ENCODE results near the gene MSRB1. TPM values are rescaled to one million over a fixed set of nuclear protein-coding genes. Genes with fewer than 3 reads are reported as not detected.

Gene MSRB1
- total and polyA plus RNA-seq, 12 donors, result 24.6 to 82.2 (median 35.6) TPM

DNA sequence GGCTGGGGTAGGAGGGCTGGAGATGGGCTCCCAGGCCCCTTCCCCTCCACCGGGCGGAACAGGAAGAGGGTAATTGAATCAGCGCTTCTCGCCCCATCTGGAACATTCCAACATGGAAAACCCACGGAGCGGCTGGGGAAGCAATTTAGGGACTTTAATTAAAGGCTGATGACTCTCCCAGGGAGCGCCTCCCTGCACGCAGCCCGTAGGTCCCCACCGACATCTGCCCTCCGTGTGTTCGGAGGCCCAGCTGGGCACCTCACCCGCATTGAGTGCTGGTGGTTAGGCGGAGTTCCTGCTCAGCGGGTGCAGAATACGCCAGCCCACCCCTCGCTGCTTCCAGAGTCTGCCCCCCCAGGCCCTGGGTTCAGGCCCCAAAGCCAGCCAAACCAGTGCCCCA, 34.8 kb downstream of the MSRB1 start:
- no peaks in the 10 kb centered on the region for H3K4me1 ChIP-seq
- H3K27ac ChIP-seq, result no peak overlapping the region
- TF ChIP-seq, protein P1, sequence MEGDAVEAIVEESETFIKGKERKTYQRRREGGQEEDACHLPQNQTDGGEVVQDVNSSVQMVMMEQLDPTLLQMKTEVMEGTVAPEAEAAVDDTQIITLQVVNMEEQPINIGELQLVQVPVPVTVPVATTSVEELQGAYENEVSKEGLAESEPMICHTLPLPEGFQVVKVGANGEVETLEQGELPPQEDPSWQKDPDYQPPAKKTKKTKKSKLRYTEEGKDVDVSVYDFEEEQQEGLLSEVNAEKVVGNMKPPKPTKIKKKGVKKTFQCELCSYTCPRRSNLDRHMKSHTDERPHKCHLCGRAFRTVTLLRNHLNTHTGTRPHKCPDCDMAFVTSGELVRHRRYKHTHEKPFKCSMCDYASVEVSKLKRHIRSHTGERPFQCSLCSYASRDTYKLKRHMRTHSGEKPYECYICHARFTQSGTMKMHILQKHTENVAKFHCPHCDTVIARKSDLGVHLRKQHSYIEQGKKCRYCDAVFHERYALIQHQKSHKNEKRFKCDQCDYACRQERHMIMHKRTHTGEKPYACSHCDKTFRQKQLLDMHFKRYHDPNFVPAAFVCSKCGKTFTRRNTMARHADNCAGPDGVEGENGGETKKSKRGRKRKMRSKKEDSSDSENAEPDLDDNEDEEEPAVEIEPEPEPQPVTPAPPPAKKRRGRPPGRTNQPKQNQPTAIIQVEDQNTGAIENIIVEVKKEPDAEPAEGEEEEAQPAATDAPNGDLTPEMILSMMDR (IDR thresholded peaks at IDR 0.05), result no peak
- no peak for DNase-seq
- 55 to 62% methylated on average over 17 of the region's 17 CpGs for WGBS, 2 donors
- intact Hi-C loops (cut with DNase I), result no loop called here
- H3K27me3 ChIP-seq, result peaks cover 0 to 76% (median 47%) of the 10 kb centered on the region in 7 donors
- H3K36me3 ChIP-seq, result no peaks in the 10 kb centered on the region
- H3K9me3 ChIP-seq, result no peaks in the 10 kb centered on the region
- no peak for ATAC-seq
- H3K4me3 ChIP-seq, result no peak overlapping the region

DNA sequence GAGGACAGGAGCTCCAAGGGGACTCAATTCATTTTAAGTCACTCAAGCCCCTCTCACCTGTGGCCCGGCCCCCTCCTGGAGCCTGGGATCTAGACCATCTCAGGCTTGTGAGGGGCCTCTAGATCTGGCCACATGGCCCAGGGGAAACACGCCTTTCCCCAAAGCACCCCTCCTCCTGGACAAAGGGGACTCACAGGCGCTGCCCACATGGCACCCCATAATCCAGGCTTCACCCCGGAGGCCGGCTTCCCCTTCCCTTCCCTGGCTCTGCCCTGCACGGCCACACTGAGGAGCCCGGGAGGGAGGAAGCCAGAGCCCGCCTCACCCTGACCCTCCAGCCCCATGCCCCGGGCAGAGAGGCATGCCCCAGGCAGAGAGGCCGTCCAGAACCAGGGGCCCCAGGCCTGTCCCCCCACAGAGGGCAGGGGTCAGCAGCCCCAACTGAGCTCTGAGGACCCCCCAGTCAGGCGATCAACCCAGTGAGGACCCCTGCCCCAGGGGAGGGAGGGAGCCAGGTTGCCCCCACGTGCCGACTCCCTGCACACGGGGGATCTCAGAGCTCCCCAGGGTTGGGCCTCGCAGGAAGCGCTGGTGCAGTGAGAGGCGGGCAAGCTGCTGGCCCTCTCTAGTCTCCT, 35.7 kb downstream of the MSRB1 start:
- Histone ChIP-seq H3K27ac (no peak overlapping the region), H3K4me1 (no peaks in the 10 kb centered on the region), H3K36me3 (no peaks in the 10 kb centered on the region), H3K9me3 (no peaks in the 10 kb centered on the region), H3K27me3 (peaks cover 0 to 76% (median 49%) of the 10 kb centered on the region in 7 donors), H3K4me3 (no peak overlapping the region)
- TF ChIP-seq, protein P1 (IDR thresholded peaks at IDR 0.05), result no peak
- intact Hi-C loops (cut with DNase I), result no loop called here
- DNase-seq (no peak), ATAC-seq (no peak)
- 68 to 71% methylated on average over 17 of the region's 17 CpGs for WGBS, 2 donors

DNA sequence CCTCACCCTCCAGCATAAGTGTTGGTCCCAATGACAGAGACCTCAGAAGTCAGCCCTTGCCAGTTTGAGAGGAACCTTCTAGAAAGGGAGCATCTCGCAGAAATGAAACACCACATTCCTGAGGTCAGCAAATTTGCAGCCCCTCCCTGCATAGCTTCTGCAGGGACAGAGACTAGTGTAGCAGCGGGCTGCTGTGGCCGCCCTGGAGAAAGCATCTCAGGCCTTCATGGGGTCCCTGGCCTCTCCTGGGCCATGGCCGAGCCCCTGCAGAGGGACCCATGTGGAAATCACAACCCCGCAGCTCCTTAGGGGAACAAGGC, 36.2 kb downstream of the MSRB1 start:
- DNase-seq (no peak), ATAC-seq (no peak)
- Histone ChIP-seq H3K9me3 (no peaks in the 10 kb centered on the region), H3K27ac (no peak overlapping the region), H3K4me1 (no peaks in the 10 kb centered on the region), H3K36me3 (no peaks in the 10 kb centered on the region), H3K27me3 (peaks cover 0 to 73% (median 49%) of the 10 kb centered on the region in 7 donors), H3K4me3 (no peak overlapping the region)
- intact Hi-C loops (cut with DNase I), result no loop called here
- whole genome bisulfite sequencing, 2 donors, result 69 to 80% methylated on average over 5 of the region's 5 CpGs
- TF ChIP-seq, protein P1 (IDR thresholded peaks at IDR 0.05), result no peak

DNA sequence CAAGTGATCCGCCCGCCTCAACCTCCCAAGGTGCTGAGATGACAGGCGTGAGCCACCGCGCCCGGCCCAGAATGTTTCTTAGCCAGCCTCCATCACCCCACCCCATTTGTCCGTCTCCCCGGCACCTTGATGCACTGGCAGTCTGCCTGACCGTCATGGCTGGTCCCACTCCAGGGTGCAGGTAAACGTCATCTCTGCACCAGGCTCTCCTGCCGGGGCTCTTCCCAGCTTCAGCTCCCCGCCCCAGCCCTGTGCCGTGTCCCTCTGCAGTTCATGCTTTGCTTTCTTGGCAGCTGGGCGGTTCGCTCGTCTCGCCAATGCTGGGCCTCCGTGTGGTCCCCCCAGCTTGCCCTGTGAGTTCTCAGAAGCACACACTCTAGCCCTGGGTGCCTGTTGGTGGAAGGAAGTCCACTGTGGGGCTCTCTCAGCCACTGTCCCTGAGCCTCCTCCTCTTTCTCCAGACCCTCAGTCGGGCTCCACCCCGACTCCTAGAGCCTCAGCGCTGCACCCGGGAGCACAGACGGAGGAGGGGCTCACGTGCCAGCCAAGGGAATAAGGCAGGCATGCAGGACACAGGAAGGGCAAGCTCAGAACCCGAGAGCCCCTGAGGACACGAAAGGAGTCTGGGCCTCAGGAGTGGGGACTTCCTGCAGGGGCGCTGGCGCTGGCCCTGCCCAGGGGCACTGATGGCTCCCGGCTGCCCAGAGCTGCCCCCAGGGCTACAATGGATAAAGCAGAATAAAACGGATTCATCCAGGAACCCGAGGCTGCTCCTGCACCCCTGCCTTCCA, 36.7 kb downstream of the MSRB1 start:
- DNase-seq (no peak), ATAC-seq (no peak)
- Histone ChIP-seq H3K27me3 (peaks cover 0 to 69% (median 49%) of the 10 kb centered on the region in 7 donors), H3K9me3 (no peaks in the 10 kb centered on the region), H3K4me3 (no peak overlapping the region), H3K4me1 (no peaks in the 10 kb centered on the region), H3K36me3 (no peaks in the 10 kb centered on the region), H3K27ac (no peak overlapping the region)
- intact Hi-C loops (cut with DNase I), result no loop called here
- 52 to 56% methylated on average over 31 of the region's 31 CpGs for WGBS, 2 donors
- TF ChIP-seq, protein P1 (IDR thresholded peaks at IDR 0.05), result no peak
